SK-N-SH treated with all-trans-retinoic acid at 6 μM for 48 hours (cell line): Measurements from ENCODE around the gene TTC31.

Experiments
- ATAC-seq: fragments of 200-7000 bp; cut with Tn5 transposase; 3 replicates; pipeline ENCODE4 v1.9.1; 2020; ENCODE audit warnings: mild to moderate bottlenecking, moderate library complexity
- ARNTL ChIP-seq: fragments of 450-650 bp; formaldehyde crosslinking; IDR thresholded peaks from 2 replicates; pipeline ENCODE4 v1.5.0; 2020; ENCODE audit warnings: low read depth, mild to moderate bottlenecking, moderate library complexity, borderline replicate concordance
- BACH2 ChIP-seq: fragments of 250-450 bp; sonication (Bioruptor Pico); IDR thresholded peaks from 2 replicates; pipeline ENCODE4 v1.9.0; 2021; ENCODE audit warnings: mild to moderate bottlenecking, borderline replicate concordance
- CREB5 ChIP-seq: fragments of 250-450 bp; sonication (Bioruptor Pico); IDR thresholded peaks from 2 replicates; pipeline ENCODE4 v1.5.1; 2020; ENCODE audit warnings: low read depth, mild to moderate bottlenecking, moderate library complexity
- CSDC2 ChIP-seq: fragments of 250-450 bp; sonication (Bioruptor Pico); IDR thresholded peaks from 2 replicates; pipeline ENCODE4 v1.5.0; 2020; ENCODE audit warnings: mild to moderate bottlenecking, moderate library complexity
- CSRNP3 ChIP-seq: fragments of 250-450 bp; sonication (Bioruptor Pico); IDR thresholded peaks from 2 replicates; pipeline ENCODE4 v1.5.1; 2021; ENCODE audit warnings: mild to moderate bottlenecking, moderate library complexity
- ESRRG ChIP-seq: fragments of 250-450 bp; sonication (Bioruptor Pico); IDR thresholded peaks from 2 replicates; pipeline ENCODE4 v1.6.1; 2021; ENCODE audit warnings: mild to moderate bottlenecking
- GLIS3 ChIP-seq: fragments of 250-450 bp; sonication (Bioruptor Pico); IDR thresholded peaks from 2 replicates; pipeline ENCODE4 v1.5.0; 2020; ENCODE audit warnings: mild to moderate bottlenecking, moderate library complexity
- ISL1 ChIP-seq: fragments of 250-450 bp; sonication (Bioruptor Pico); IDR thresholded peaks from 2 replicates; pipeline ENCODE4 v2.1.2; 2022; ENCODE audit warnings: mild to moderate bottlenecking, moderate library complexity
- OSR1 ChIP-seq: fragments of 250-450 bp; sonication (Bioruptor Pico); IDR thresholded peaks from 2 replicates; pipeline ENCODE4 v1.8.0; 2022; ENCODE audit warnings: moderate library complexity, mild to moderate bottlenecking, inconsistent platforms
- PATZ1 ChIP-seq: fragments of 250-450 bp; sonication (Bioruptor Pico); IDR thresholded peaks from 2 replicates; pipeline ENCODE4 v1.8.0; 2020; ENCODE audit warnings: mild to moderate bottlenecking, moderate library complexity, borderline replicate concordance
- POU6F1 ChIP-seq: fragments of 250-450 bp; sonication (Bioruptor Pico); IDR thresholded peaks from 2 replicates; pipeline ENCODE4 v1.8.0; 2021; ENCODE audit warnings: low read depth, mild to moderate bottlenecking, moderate library complexity, borderline replicate concordance
- PPARA ChIP-seq: fragments of 250-450 bp; sonication (Bioruptor Pico); IDR thresholded peaks from 2 replicates; pipeline ENCODE4 v1.5.0; 2020; ENCODE audit warnings: mild to moderate bottlenecking, borderline replicate concordance
- RARB ChIP-seq: fragments of 250-450 bp; sonication (Bioruptor Pico); IDR thresholded peaks from 2 replicates; pipeline ENCODE4 v1.8.0; 2021; ENCODE audit warnings: mild to moderate bottlenecking, moderate library complexity
- SNAI2 ChIP-seq: fragments of 250-450 bp; sonication (Bioruptor Pico); IDR thresholded peaks from 2 replicates; pipeline ENCODE4 v1.5.0; 2020; ENCODE audit warnings: mild to moderate bottlenecking, moderate library complexity
- TCF4 ChIP-seq: fragments of 250-450 bp; sonication (Bioruptor Pico); IDR thresholded peaks from 2 replicates; pipeline ENCODE4 v1.8.0; 2021; ENCODE audit warnings: mild to moderate bottlenecking, moderate library complexity, borderline replicate concordance
- TOX ChIP-seq: fragments of 250-450 bp; sonication (Bioruptor Pico); IDR thresholded peaks from 2 replicates; pipeline ENCODE4 v1.8.0; 2021; ENCODE audit warnings: mild to moderate bottlenecking, moderate library complexity, borderline replicate concordance
- ZC3H10 ChIP-seq: fragments of 250-450 bp; sonication (Bioruptor Pico); IDR thresholded peaks from 2 replicates; pipeline ENCODE4 v1.5.1; 2021; ENCODE audit warnings: mild to moderate bottlenecking, moderate library complexity
- ZFP3 ChIP-seq: fragments of 250-450 bp; sonication (Bioruptor Pico); IDR thresholded peaks from 2 replicates; pipeline ENCODE4 v1.5.0; 2020; ENCODE audit warnings: mild to moderate bottlenecking, moderate library complexity
- ZFP30 ChIP-seq: fragments of 450-650 bp; formaldehyde crosslinking; IDR thresholded peaks from 2 replicates; pipeline ENCODE4 v1.5.0; 2022; ENCODE audit warnings: mild to moderate bottlenecking, moderate library complexity
- ZNF565 ChIP-seq: fragments of 450-650 bp; formaldehyde crosslinking; conservative IDR thresholded peaks from 2 replicates; pipeline ENCODE4 v1.5.0; 2020; ENCODE audit warnings: low read depth, mild to moderate bottlenecking, moderate library complexity
- ZNF70 ChIP-seq: fragments of 450-650 bp; formaldehyde crosslinking; IDR thresholded peaks from 2 replicates; pipeline ENCODE4 v1.5.0; 2020; ENCODE audit warnings: mild to moderate bottlenecking, moderate library complexity
- ZNF8 ChIP-seq: fragments of 450-650 bp; formaldehyde crosslinking; IDR thresholded peaks from 2 replicates; pipeline ENCODE4 v1.5.0; 2020; ENCODE audit warnings: mild to moderate bottlenecking, moderate library complexity

Gene TTC31

GRCh38 chr2:74448771-74449170 lies 34.1 kb upstream of the TTC31 start:
- no peak for TF ChIP-seq ARNTL (CRISPR knock-in tag)
- TF ChIP-seq CREB5 (CRISPR knock-in tag) = no peak
- TF ChIP-seq POU6F1 (CRISPR knock-in tag) = no peak
- no peak for TF ChIP-seq ZFP3 (CRISPR knock-in tag)
- no peak for TF ChIP-seq RARB
- no peak for TF ChIP-seq ZNF565 (CRISPR knock-in tag)
- no peak for TF ChIP-seq ZNF70 (CRISPR knock-in tag)
- TF ChIP-seq CSRNP3 = no peak
- TF ChIP-seq ZC3H10 = no peak
- TF ChIP-seq ISL1 (CRISPR knock-in tag) = no peak
- TF ChIP-seq CSDC2 = no peak
- no peak for TF ChIP-seq TOX (CRISPR knock-in tag)
- TF ChIP-seq SNAI2 (CRISPR knock-in tag) = no peak
- no peak for TF ChIP-seq ZFP30 (CRISPR knock-in tag)
- TF ChIP-seq GLIS3 = no peak
- TF ChIP-seq ESRRG (CRISPR knock-in tag) = no peak
- no peak for TF ChIP-seq OSR1
- TF ChIP-seq PATZ1 (CRISPR knock-in tag) = no peak
- no peak for TF ChIP-seq TCF4 (CRISPR knock-in tag)
- TF ChIP-seq BACH2 (CRISPR knock-in tag) = no peak
- no peak for ATAC-seq

GRCh38 chr2:74450570-74451190 lies 32.2 kb upstream of the TTC31 start:
- TF ChIP-seq CSRNP3 (no peak), POU6F1 (CRISPR knock-in tag) (no peak), ZC3H10 (no peak), ZNF565 (CRISPR knock-in tag) (no peak), ZNF70 (CRISPR knock-in tag) (no peak), GLIS3 (no peak), OSR1 (no peak), BACH2 (CRISPR knock-in tag) (no peak), ARNTL (CRISPR knock-in tag) (no peak), PATZ1 (CRISPR knock-in tag) (no peak), ZFP3 (CRISPR knock-in tag) (no peak), SNAI2 (CRISPR knock-in tag) (no peak), PPARA (no peak), ZNF8 (CRISPR knock-in tag) (no peak), RARB (no peak)
- ATAC-seq = no peak
